NCI-H446 (cell line): ENCODE measurements around the gene MTHFSD.

Source experiments
- DNase-seq, 2 experiments: peaks; one replicate each; lab custom pipeline; 2025; lab: John Stamatoyannopoulos, UW

The MTHFSD gene

GRCh38 chr16:86514481-86515376 is 40.3 kb downstream of the MTHFSD start:
- no peak for DNase-seq

GRCh38 chr16:86513471-86514277 is 41.4 kb downstream of the MTHFSD start:
- DNase-seq = no peak

GRCh38 chr16:86512860-86513470 is 42.1 kb downstream of the MTHFSD start:
- no peak for DNase-seq

DNA sequence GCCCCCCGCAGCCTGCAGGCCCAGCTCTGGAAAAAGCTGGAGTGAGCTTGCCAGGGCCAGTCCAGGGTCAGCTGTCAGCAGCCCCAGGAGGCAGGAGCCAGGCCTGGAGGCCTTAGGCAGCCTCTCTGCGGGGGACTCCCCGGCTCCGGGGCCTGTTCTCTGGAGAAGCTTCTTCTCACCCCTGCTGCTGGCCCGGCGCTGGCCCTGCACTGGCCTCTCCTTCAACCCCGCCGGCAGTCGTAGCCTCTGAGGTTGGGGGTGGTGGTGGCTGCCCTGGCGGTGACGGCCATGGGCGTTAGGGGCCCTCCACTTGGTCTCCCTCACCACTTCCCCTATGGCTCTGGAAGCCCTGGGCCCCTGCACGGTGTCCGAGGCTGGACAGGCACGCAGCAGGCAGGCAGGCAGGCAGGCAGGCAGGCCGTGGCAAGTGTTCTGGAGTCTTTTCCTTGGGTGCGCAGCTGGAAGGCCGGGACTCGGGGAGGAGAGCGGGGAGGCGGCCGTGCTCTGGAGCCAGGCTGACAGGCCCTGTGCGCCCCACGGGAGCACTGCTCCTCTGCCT is 42.7 kb downstream of the MTHFSD start:
- no peak for DNase-seq

DNA sequence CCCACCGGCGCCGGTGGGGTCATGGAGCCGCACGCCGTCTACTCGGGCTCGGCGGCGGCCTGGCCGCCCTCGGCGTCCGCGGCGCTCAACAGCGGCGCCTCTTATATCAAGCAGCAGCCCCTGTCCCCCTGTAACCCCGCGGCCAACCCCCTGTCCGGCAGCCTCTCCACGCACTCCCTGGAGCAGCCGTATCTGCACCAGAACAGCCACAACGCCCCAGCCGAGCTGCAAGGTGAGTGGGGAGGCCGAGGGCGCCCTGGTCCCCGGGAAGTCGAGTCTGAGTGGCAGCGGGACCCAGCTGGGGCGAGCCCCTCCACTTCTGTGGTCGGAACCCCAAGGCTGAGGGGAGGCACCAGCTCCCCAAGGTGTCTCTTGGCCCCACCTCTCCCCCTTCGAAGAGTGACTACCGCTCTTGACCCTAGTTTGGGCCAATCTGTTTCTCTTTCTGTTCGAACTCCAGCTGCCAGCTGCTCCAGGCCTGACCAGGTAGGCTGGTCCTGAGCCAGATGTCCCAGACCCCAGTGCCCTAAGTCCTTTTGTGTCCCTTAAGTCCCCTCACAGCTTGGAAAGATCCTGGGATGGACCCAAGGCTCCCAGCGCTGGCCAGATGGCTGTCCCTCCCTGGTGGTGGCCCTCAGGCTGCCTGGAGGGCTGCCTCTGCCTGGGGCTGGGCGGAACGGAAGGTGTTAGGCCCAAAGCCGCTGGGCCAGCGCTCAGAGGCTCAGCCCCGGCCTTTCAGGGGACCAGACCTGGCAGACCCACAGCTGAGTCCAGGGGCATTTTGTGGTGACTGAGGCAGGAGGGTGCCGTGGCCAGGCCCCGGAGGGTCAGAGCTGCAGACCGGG is 43.5 kb downstream of the MTHFSD start:
- DNase-seq = no peak

DNA sequence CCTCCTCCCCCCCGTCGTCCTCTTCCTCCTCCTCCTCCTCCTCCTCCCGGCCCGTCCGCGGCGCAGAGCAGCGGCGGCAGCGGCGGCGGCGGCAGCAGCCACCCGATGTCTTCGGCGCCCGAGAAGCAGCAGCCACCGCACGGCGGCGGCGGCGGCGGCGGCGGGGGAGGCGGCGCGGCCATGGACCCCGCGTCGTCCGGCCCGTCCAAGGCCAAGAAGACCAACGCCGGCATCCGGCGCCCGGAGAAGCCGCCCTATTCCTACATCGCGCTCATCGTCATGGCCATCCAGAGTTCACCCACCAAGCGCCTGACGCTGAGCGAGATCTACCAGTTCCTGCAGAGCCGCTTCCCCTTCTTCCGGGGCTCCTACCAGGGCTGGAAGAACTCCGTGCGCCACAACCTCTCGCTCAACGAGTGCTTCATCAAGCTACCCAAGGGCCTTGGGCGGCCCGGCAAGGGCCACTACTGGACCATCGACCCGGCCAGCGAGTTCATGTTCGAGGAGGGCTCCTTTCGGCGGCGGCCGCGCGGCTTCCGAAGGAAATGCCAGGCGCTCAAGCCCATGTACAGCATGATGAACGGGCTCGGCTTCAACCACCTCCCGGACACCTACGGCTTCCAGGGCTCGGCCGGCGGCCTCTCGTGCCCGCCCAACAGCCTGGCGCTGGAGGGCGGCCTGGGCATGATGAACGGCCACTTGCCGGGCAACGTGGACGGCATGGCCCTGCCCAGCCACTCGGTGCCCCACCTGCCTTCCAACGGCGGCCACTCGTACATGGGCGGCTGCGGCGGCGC is 44.4 kb downstream of the MTHFSD start, which contains the start of gene FOXF1:
TSS of gene FOXF1 (plus strand) at position 63 of the 797 bp plus-strand sequence. CDS start at position 106, 43 bp downstream.
- DNase-seq = no peak

- no peak for DNase-seq
Measured at GRCh38 chr16:86509759-86510464, 45.1 kb downstream of the MTHFSD start.

DNA sequence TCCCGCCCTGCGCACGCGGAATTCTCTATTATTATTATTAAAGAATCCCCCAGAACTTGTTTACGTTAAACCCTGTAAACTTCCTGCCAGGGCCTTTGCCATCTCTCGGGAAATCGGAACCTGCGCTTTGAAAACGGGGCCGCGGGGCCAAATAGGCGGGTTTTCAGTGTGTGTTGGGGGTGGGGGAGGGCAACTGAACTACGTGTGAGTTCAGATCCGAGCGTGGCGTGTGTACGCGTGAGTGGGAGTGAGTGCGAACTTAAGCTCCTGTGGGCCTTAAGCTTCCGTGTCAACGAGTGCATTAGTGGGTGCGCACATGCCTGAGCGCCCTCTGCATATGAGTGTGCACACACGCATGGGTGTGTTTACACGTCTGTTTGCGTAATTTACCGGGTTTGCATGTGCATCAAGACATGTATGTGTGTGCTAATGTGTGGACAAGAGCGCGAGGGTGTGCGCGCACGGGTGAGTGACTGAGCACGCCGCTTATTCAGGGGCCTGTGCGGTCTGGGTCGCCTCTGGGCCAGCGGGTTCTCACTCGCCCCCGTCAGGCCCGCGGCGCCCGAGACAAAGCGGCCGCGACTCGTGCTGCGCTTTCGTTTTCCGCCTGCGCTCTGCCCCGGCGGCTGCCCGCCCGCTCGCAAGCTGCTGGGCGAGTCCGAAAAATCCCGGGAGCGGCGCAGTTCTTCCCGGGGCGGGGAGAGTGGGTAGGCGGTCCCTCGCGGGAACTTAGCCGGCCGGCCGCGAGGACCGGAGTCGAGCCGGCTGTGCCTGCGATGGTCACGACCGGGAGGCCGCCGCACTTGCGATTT is 45.9 kb downstream of the MTHFSD start:
- no peak for DNase-seq

GRCh38 chr16:86508028-86508946 is 46.7 kb downstream of the MTHFSD start:
- DNase-seq = no peak

DNA sequence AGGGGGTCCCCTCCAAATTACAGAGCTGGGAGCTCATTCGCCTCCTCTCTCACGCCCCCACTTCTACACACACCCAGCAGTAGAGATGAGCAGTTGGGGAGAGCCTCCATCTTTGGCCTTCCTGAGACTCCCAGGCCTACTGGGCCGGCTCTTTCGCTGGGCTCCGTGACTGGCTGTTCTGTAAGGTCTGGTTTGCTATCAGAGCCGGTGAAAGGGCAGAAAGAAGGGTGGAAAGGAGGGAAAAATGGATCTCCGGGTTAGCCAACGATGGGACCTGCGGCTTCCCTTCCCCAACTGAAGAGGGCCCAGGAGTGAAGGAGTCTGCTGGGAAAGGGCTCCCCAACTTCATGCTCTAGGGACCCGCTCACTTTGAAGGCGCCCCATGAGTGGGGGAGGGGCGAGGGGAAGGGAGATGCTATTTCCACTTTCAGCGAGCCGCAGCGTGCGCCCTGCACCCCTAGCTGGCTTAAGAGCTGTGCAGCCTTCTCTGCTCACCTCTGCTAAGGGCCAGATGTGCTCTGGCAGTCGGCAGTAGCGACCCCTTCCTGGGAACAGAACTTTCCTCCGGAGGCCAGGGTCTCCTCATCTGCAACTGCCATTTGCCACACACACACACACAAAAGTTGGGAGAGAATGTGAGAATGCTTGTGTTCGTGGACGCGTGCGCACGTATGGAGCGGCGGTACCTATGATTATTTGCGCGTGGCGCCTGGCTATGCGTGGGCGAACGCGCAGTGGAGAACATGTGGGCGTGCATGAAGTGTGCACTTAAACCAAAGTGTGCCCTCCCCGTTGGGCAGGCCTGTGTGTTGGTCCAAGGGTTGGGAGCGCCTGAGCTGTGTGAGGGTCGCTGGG is 47.6 kb downstream of the MTHFSD start:
- no peak for DNase-seq

DNA sequence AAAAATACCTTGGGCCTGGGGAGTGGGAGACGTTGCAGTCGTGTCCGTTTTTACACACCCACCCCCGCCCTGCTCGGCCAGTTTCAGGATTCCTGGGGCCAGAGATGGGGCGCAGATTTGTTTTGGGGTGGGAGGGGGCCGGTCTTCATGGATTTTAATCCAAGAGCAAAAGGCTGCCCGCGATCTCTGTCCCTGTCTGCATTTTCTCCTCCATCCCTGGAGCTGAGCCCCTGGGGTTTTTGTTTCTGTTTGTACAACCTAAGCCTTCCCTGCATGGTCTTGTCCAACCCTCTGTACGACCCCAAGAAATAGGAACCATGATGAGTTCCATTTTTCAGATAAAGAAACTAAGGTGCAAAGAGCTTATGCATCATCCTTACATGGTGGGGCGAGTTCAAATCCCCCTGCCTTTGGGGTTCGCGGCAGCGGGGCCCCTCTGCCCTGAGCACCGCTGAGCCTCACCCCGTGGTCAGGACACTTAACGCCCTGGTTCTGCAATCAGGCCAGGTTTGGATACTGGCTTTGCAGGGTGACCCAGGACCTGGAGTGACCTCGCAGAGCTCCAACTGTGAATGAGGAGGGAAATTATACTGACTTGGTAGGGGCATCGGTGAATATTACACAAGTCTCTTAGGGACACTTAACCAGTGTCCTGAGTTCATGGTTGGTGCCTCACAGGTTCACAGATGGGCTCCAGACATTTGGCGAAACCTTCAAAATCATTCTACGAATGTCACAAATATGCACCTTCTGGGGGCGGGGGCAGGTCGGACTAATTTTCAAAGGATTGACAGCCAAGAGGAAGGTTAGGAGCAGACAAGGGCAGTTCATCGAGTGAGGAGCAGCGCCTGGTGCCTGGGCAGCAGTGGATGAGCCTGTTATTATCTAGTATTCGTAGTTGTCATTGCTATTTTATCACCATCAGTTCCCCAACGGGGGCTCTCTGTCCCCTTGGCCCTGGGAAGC is 48.9 kb downstream of the MTHFSD start:
- DNase-seq = no peak

GRCh38 chr16:86505185-86505898 is 49.7 kb downstream of the MTHFSD start:
- no peak for DNase-seq

DNA sequence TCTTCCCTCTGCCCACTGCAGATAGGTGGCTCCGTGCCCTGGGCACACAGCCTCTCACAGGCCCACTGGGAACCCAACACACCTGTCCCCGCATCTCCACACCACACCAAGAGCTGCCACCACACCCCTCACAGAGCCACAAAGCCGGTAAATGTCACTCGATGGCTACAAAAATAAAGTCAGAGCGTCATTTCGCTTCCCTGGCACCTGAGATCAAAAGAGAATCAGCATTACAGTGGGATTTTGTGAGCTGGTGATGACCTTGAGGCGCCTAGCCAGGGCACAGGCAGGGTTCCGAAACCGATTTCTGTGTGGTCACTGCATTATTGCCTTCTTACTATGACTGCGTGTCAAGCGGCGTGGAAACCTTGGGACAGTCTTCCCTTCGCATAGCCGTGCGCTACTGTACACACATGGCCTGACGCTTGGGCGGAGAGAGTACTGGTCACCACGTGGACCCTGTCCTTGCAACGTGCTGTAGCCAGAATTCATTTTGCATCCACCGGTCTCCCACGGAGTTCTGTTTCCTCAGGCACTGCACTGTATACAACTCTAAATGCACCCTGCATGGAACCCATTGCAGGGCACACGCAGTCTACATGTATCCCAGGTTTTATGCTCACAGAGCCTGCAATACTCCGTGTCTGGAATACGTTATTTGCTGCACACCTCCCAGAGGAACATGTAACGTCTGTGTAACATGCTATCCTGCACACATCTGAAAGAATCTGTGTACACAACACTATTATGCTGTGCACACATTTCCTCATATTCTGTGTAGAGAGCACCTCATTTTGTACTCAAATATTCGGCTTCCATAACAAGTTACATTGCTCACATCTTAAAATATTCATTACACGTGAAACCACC is 50.5 kb downstream of the MTHFSD start:
- DNase-seq = no peak

DNA sequence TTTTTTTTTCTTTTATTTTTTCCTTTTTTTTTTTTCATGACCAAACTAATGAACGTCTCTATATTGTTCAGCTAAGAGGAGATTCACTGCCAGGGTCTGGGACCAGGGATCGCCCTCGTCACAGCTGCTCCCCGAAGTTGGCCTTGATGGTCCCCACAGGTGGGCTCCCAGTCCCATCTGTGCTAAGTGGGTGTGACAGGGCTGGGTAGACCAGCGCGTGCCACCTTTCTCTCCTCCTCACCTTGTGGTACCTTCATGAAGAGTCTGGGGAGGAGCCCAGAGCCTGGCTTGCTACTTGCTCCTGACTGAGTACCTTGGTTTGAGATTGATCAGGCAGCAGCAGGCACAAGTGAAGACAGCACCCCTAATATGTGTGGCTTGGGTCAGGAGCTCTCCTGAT is 51.2 kb downstream of the MTHFSD start:
- no peak for DNase-seq
